Caco-2 (cell line): Measurements from ENCODE around the gene INPP5D. TPM values are rescaled to one million over a fixed set of nuclear protein-coding genes. Genes with fewer than 3 reads are reported as not detected.

Source experiments
- BruUV-seq: library from RNA; stranded (reverse); fragments of 400-500 nt; replicated peaks from 2 replicates; lab custom pipeline; 2021; lab: Mats Ljungman, UMichigan
- CTCF ChIA-PET: fragments of 300-600 bp; sonication (Branson Sonifier 250); formaldehyde crosslinking; loops from one replicate; lab custom pipeline; 2022; ENCODE audit warnings: antibody characterized with exemption; lab: Charles Lee
- POLR2A ChIA-PET: fragments of 300-600 bp; sonication (Branson Sonifier 250); formaldehyde crosslinking; loops from one replicate; lab custom pipeline; 2022; ENCODE audit warnings: antibody characterized with exemption; lab: Charles Lee
- DNase-seq, 2 experiments: peaks; one replicate each; pipeline versions ENCODE4 v3.0.0 to v3.0.0-alpha.2; 2020 to 2022
- H3K27me3 ChIP-seq: replicated peaks from 2 replicates; pipeline ENCODE4 v1.6.0; 2011; ENCODE audit warnings: low read length; ENCODE audit not compliant: control insufficient read depth, insufficient read depth
- H3K36me3 ChIP-seq: 2 replicates; pipeline ENCODE4 v1.5.1; 2011; ENCODE audit warnings: low read length; ENCODE audit not compliant: control insufficient read depth, insufficient read depth
- H3K4me1 ChIP-seq: fragments of 250-450 bp; sonication (Bioruptor Pico); 2 replicates; pipeline ENCODE4 v1.5.1; 2020; ENCODE audit warnings: mild to moderate bottlenecking
- H3K4me3 ChIP-seq: 2 replicates; pipeline ENCODE4 v1.5.1; 2011; ENCODE audit warnings: low read depth, mild to moderate bottlenecking, control low read depth, low read length
- H3K9me3 ChIP-seq: fragments of 250-450 bp; sonication (Bioruptor Pico); 2 replicates; pipeline ENCODE4 v1.5.1; 2020; ENCODE audit warnings: mild to moderate bottlenecking, moderate library complexity
- H3K27ac Mint-ChIP-seq: one replicate; pipeline ENCODE4 v1.8.0; 2022; ENCODE audit warnings: mixed read lengths; ENCODE audit not compliant: unreplicated experiment
- H3K27me3 Mint-ChIP-seq: one replicate; pipeline ENCODE4 v1.8.0; 2022; ENCODE audit warnings: mixed read lengths; ENCODE audit not compliant: insufficient read depth, unreplicated experiment
- H3K36me3 Mint-ChIP-seq: one replicate; pipeline ENCODE4 v1.8.0; 2022; ENCODE audit warnings: mild to moderate bottlenecking, mixed read lengths; ENCODE audit not compliant: insufficient read depth, unreplicated experiment
- H3K4me1 Mint-ChIP-seq: one replicate; pipeline ENCODE4 v1.8.0; 2022; ENCODE audit warnings: low read depth, mixed read lengths; ENCODE audit not compliant: unreplicated experiment
- H3K4me3 Mint-ChIP-seq: one replicate; pipeline ENCODE4 v1.8.0; 2022; ENCODE audit warnings: mild to moderate bottlenecking, moderate library complexity, mixed read lengths; ENCODE audit not compliant: unreplicated experiment
- H3K9me3 Mint-ChIP-seq: one replicate; pipeline ENCODE4 v1.8.0; 2022; ENCODE audit warnings: mixed read lengths; ENCODE audit not compliant: unreplicated experiment
- intact Hi-C: fragments of 100-400 bp; cut with micrococcal nuclease; formaldehyde crosslinking; loops from one replicate; pipeline ENCODE4 v1.10.0; 2022; ENCODE audit not compliant: unreplicated experiment
- total RNA-seq: library from RNA; stranded (reverse); gene quantifications from 2 replicates; pipeline ENCODE4 v1.2.3, GENCODE V29; 2022
- TF ChIP-seq, protein P1 (sequence below), 2 experiments: fragments of 200-600 bp in 1 of 2; IDR thresholded peaks; 1 replicate in 1 of 2; 2 replicates in 1 of 2; pipeline versions ENCODE4 v1.5.1 to v1.8.0; 2011 to 2022; ENCODE audit warnings: antibody characterized with exemption in 1 of 2, control low read depth in 1 of 2, inconsistent platforms in 1 of 2, low read depth in 1 of 2, low read length in 1 of 2, mild to moderate bottlenecking in 1 of 2, moderate library complexity in 1 of 2; ENCODE audit not compliant: insufficient read depth in 1 of 2, severe bottlenecking in 1 of 2, unreplicated experiment in 1 of 2

Gene INPP5D
- total RNA-seq, 1 experiment from 2014 or later: not detected

DNA sequence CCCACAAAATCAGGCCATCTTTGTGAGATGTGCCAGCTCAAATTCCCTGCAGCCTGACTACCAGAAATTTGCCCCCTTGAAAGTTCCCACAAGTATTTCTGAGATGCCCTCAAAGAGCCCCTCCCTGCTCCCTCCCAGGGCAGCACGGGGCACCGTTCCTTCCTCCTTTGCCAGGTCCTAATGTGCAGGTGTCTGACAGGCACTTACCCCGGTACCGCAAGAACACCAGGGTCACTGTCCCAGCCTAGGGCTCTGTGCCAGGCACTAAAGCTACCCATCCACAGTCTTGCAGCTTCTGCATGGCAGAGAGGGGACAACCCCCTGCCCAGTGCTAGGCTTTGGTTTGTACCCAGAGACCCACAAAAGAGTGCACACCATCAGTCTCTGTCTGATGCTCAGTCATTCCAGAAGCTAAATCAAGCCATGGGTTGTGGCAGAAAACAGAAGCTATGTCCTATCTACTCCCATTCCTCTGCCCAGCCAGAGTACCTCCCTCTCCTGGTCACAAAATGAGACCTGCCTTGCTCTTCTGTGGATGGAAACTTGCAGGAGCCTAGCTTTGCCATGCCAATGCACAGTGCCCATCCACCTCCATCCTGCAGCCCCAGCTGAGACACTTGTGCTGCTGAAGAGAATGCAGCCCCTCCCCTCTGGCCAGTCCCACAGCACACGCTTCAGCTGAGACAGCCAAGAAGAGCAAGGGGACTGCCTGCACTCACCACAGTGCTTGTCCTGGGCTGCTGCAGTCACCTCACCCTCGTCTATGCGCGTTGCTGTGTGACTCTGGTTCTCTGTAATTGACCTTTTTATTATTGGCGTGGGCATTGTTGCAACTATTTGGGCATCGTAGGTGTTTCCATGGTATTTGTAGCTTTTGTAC is 48.7 kb downstream of the INPP5D start:
- Histone ChIP-seq H3K4me3 (no peak overlapping the region), H3K4me1 (no peaks in the 10 kb centered on the region), H3K27me3 (no peaks in the 10 kb centered on the region), H3K9me3 (no peaks in the 10 kb centered on the region), H3K36me3 (no peaks in the 10 kb centered on the region)
- Mint-ChIP-seq H3K36me3 (peaks cover 6% of the 10 kb centered on the region), H3K4me3 (no peak overlapping the region), H3K27ac (no peak overlapping the region), H3K27me3 (peaks cover 15% of the 10 kb centered on the region), H3K9me3 (no peaks in the 10 kb centered on the region), H3K4me1 (no peaks in the 10 kb centered on the region)
- POLR2A ChIA-PET: no interaction called here
- TF ChIP-seq, protein P1, sequence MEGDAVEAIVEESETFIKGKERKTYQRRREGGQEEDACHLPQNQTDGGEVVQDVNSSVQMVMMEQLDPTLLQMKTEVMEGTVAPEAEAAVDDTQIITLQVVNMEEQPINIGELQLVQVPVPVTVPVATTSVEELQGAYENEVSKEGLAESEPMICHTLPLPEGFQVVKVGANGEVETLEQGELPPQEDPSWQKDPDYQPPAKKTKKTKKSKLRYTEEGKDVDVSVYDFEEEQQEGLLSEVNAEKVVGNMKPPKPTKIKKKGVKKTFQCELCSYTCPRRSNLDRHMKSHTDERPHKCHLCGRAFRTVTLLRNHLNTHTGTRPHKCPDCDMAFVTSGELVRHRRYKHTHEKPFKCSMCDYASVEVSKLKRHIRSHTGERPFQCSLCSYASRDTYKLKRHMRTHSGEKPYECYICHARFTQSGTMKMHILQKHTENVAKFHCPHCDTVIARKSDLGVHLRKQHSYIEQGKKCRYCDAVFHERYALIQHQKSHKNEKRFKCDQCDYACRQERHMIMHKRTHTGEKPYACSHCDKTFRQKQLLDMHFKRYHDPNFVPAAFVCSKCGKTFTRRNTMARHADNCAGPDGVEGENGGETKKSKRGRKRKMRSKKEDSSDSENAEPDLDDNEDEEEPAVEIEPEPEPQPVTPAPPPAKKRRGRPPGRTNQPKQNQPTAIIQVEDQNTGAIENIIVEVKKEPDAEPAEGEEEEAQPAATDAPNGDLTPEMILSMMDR (IDR thresholded peaks at IDR 0.05; ENCODE audit: insufficient read depth in 1 of 2, low read depth in 1 of 2, low read length in 1 of 2, severe bottlenecking in 1 of 2, unreplicated experiment in 1 of 2): no peak
- CTCF ChIA-PET: no interaction called here
- BruUV-seq: no TSS peak
- DNase-seq: no peak
- intact Hi-C loops: no loop called here

DNA sequence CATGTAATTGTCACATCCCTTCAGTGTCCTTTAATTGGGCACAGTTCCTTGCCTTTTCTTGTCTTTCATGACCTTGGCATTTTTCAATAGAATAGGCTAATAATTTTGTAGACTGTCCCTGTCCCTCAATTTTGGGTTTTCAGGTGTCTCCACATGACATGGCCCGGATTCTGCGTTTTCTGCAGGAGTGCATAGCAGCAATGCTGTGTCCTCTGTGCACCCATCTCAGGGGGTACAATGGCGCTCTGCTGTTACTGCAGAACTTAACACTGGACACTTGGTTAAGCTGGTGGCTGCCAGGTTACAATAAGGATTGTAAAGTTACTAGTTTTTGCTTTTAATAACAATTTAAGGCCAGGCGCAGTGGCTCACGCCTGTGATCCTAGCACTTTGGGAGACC is 51.3 kb downstream of the INPP5D start:
- CTCF ChIA-PET: no interaction called here
- Histone ChIP-seq H3K4me3 (no peak overlapping the region), H3K4me1 (no peaks in the 10 kb centered on the region), H3K9me3 (no peaks in the 10 kb centered on the region), H3K27me3 (no peaks in the 10 kb centered on the region), H3K36me3 (no peaks in the 10 kb centered on the region)
- H3K4me3 Mint-ChIP-seq: no peak overlapping the region
- no peak overlapping the region for H3K27ac Mint-ChIP-seq
- BruUV-seq: no TSS peak
- no peaks in the 10 kb centered on the region for H3K36me3 Mint-ChIP-seq
- no peaks in the 10 kb centered on the region for H3K4me1 Mint-ChIP-seq
- DNase-seq: no peak
- H3K27me3 Mint-ChIP-seq: peaks cover 15% of the 10 kb centered on the region
- TF ChIP-seq, protein P1 (IDR thresholded peaks at IDR 0.05; ENCODE audit: insufficient read depth in 1 of 2, low read depth in 1 of 2, low read length in 1 of 2, severe bottlenecking in 1 of 2, unreplicated experiment in 1 of 2): no peak
- H3K9me3 Mint-ChIP-seq: no peaks in the 10 kb centered on the region
- intact Hi-C loops: no loop called here
- POLR2A ChIA-PET: no interaction called here

DNA sequence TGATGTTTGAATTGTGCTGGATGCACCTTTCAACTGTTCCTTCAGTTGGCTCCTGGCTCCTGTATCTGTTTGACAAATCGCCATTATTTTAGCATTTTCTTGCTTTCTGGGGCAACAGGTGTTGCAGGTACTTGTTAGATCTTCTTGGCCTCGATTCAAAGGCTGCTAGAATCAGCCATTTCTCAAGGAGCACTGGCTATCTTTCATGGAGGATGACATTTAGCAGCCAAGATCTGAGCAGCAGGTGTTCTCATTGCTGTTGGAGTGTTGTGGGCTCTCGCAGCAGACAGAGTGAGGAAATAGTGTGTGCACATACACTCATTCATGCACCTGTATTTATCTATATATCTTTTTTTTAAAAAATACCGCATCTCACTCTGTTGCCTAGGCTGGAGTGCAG is 52.2 kb downstream of the INPP5D start:
- CTCF ChIA-PET: interaction anchor here (0.6 kb wide), 1 partner anchor 1849 kb away, joined by 4 read pairs; no protein-coding TSS in a partner anchor
- Histone ChIP-seq H3K27me3 (no peaks in the 10 kb centered on the region), H3K4me1 (no peaks in the 10 kb centered on the region), H3K9me3 (no peaks in the 10 kb centered on the region), H3K36me3 (no peaks in the 10 kb centered on the region), H3K4me3 (no peak overlapping the region)
- Mint-ChIP-seq H3K9me3 (no peaks in the 10 kb centered on the region), H3K27me3 (peaks cover 14% of the 10 kb centered on the region), H3K4me3 (no peak overlapping the region), H3K4me1 (no peaks in the 10 kb centered on the region), H3K27ac (no peak overlapping the region), H3K36me3 (no peaks in the 10 kb centered on the region)
- intact Hi-C loops: no loop called here
- TF ChIP-seq, protein P1 (IDR thresholded peaks at IDR 0.05; ENCODE audit: insufficient read depth in 1 of 2, low read depth in 1 of 2, low read length in 1 of 2, severe bottlenecking in 1 of 2, unreplicated experiment in 1 of 2): no peak
- POLR2A ChIA-PET: no interaction called here
- no TSS peak for BruUV-seq
- no peak for DNase-seq
